Astrocyte (in vitro differentiated cells and primary cell): Measurements from ENCODE around the gene SARS2.

ENCODE experiments used
- CTCF ChIP-seq: IDR thresholded peaks from 2 replicates; pipeline ENCODE4 v1.5.1; 2011; ENCODE audit warnings: low read depth, mild to moderate bottlenecking, inconsistent platforms, low read length, moderate library complexity; ENCODE audit not compliant: insufficient read depth
- EZH2 ChIP-seq: IDR thresholded peaks from 2 replicates; pipeline ENCODE4 v1.6.1; 2012; ENCODE audit warnings: mild to moderate bottlenecking, low read length, inconsistent platforms; ENCODE audit not compliant: insufficient read depth

- TF ChIP-seq CTCF (no peak), EZH2 (no peak)
Measured at GRCh38 chr19:38930776-38931520, 385 bp upstream of the SARS2 start, which contains the start of gene MRPS12.
